Endothelial cell of umbilical vein (primary cell): ENCODE results near the gene LMBR1L. TPM values are rescaled to one million over a fixed set of nuclear protein-coding genes. Genes with fewer than 3 reads are reported as not detected.
A peak's percentile ranks its signal among the peaks of the same experiment; 100 is the strongest.

Experiments used
- BruUV-seq: library from RNA; stranded (reverse); fragments of 400-500 nt; replicated peaks from 2 replicates; lab custom pipeline; 2021; lab: Mats Ljungman, UMichigan
- CTCF ChIA-PET: fragments of 300-600, 350-600 bp; sonication (Branson Sonifier 250); formaldehyde crosslinking; loops from one replicate; lab custom pipeline; 2021; ENCODE audit warnings: antibody characterized with exemption, inconsistent platforms; lab: Charles Lee
- POLR2A ChIA-PET: fragments of 300-600, 350-600 bp; sonication (Branson Sonifier 250); formaldehyde crosslinking; loops from one replicate; lab custom pipeline; 2021; ENCODE audit warnings: antibody characterized with exemption, inconsistent platforms; lab: Charles Lee
- DNase-seq: peaks from one replicate; pipeline ENCODE4 v3.0.0-alpha.2; 2011; ENCODE audit warnings: low read depth, low spot score
- FAIRE-seq: peaks from 2 replicates; lab custom pipeline; 2011; peaks lifted over from hg19 to GRCh38; lab: Jason Lieb, UNC
- H2AFZ ChIP-seq: 2 replicates; pipeline ENCODE4 v1.6.0; 2012; ENCODE audit warnings: low read depth, low read length, control low read depth, inconsistent platforms
- H3K27ac ChIP-seq: 2 replicates; pipeline ENCODE4 v1.5.1; 2011; ENCODE audit warnings: low read depth, mild to moderate bottlenecking, control low read depth, low read length, moderate library complexity; ENCODE audit not compliant: insufficient read depth
- H3K27me3 ChIP-seq, 2 experiments: 2 replicates each; pipeline versions ENCODE4 v1.6.0 to v1.6.1; 2011; ENCODE audit warnings: low read length in 2 of 2, mixed read lengths in 1 of 2; ENCODE audit not compliant: control insufficient read depth in 2 of 2, insufficient read depth in 2 of 2
- H3K36me3 ChIP-seq, 2 experiments: 2 replicates in 1 of 2; 3 replicates in 1 of 2; pipeline ENCODE4 v1.5.1; 2011; ENCODE audit warnings: low read length in 2 of 2, mild to moderate bottlenecking in 1 of 2, moderate library complexity in 1 of 2; ENCODE audit not compliant: control insufficient read depth in 2 of 2, insufficient read depth in 2 of 2; ENCODE audit errors: extremely low read depth in 1 of 2
- H3K4me1 ChIP-seq: 3 replicates; pipeline ENCODE4 v1.5.1; 2011; ENCODE audit warnings: mild to moderate bottlenecking, low read length; ENCODE audit not compliant: control insufficient read depth, insufficient read depth; ENCODE audit errors: extremely low read depth
- H3K4me2 ChIP-seq: 2 replicates; pipeline ENCODE4 v1.6.1; 2011; ENCODE audit warnings: low read length, control low read depth, mixed read lengths; ENCODE audit not compliant: insufficient read depth
- H3K4me3 ChIP-seq, 3 experiments: fragments of 200-600 bp in 1 of 3; sonication (generic), shearing (Covaris generic) in 1 of 3; replicated peaks in 1 of 3; 2 replicates each; pipeline ENCODE4 v1.5.1; 2011 to 2016; ENCODE audit warnings: control low read depth in 3 of 3, low read length in 3 of 3, mild to moderate bottlenecking in 2 of 3, inconsistent platforms in 1 of 3, low read depth in 1 of 3, moderate library complexity in 1 of 3; ENCODE audit not compliant: insufficient read depth in 1 of 3
- H3K79me2 ChIP-seq: 2 replicates; pipeline ENCODE4 v1.6.0; 2012; ENCODE audit warnings: low read length, inconsistent platforms; ENCODE audit not compliant: control insufficient read depth, insufficient read depth
- H3K9ac ChIP-seq: replicated peaks from 2 replicates; pipeline ENCODE3; 2011; ENCODE audit warnings: low read length, control low read depth; ENCODE audit not compliant: insufficient read depth; ENCODE audit errors: extremely low read depth
- H3K9me1 ChIP-seq: replicated peaks from 3 replicates; pipeline ENCODE4 v1.6.0; 2011; ENCODE audit warnings: mild to moderate bottlenecking, low read length; ENCODE audit not compliant: control insufficient read depth, insufficient read depth; ENCODE audit errors: extremely low read depth
- H3K9me3 ChIP-seq: replicated peaks from 2 replicates; pipeline ENCODE4 v1.5.1; 2012; ENCODE audit warnings: low read length, inconsistent platforms; ENCODE audit not compliant: control insufficient read depth, insufficient read depth
- H4K20me1 ChIP-seq: replicated peaks from 2 replicates; pipeline ENCODE3; 2011; ENCODE audit warnings: mild to moderate bottlenecking, low read length; ENCODE audit not compliant: control insufficient read depth, insufficient read depth; ENCODE audit errors: extremely low read depth
- CTCF ChIP-seq, 2 donors: IDR thresholded peaks; 1 replicate in 1 of 2; 2 replicates in 1 of 2; pipeline ENCODE4 v1.5.1; 2011; ENCODE audit warnings: low read length in 2 of 2, mild to moderate bottlenecking in 2 of 2, moderate library complexity in 2 of 2, control low read depth in 1 of 2, inconsistent platforms in 1 of 2, low read depth in 1 of 2; ENCODE audit not compliant: insufficient read depth in 1 of 2; ENCODE audit errors: extremely low read depth in 1 of 2
- EZH2 ChIP-seq: IDR thresholded peaks from 2 replicates; pipeline ENCODE4 v1.6.1; 2012; ENCODE audit warnings: borderline replicate concordance, low read depth, mild to moderate bottlenecking, moderate library complexity, low read length, inconsistent platforms; ENCODE audit not compliant: severe bottlenecking
- FOS ChIP-seq: IDR thresholded peaks from 2 replicates; pipeline ENCODE4 v1.6.1; 2011; ENCODE audit warnings: mild to moderate bottlenecking, low read length, moderate library complexity, borderline replicate concordance; ENCODE audit not compliant: insufficient read depth
- GATA2 ChIP-seq: IDR thresholded peaks from 2 replicates; pipeline ENCODE4 v1.7.0; 2011; ENCODE audit warnings: low read depth, mild to moderate bottlenecking, moderate library complexity, mixed read lengths, low read length; ENCODE audit not compliant: insufficient read length, insufficient read depth
- JUN ChIP-seq: IDR thresholded peaks from 2 replicates; pipeline ENCODE4 v1.6.1; 2011; ENCODE audit warnings: borderline replicate concordance, low read depth; ENCODE audit not compliant: insufficient read length, insufficient read depth
- MAX ChIP-seq: IDR thresholded peaks from 2 replicates; pipeline ENCODE4 v1.6.1; 2011; ENCODE audit not compliant: insufficient read depth, insufficient read length
- MYC ChIP-seq: IDR thresholded peaks from one replicate; pipeline ENCODE4 v1.6.1; 2011; ENCODE audit warnings: mild to moderate bottlenecking, low read depth, low read length
- POLR2A ChIP-seq: IDR thresholded peaks from 2 replicates; pipeline ENCODE4 v1.6.1; 2012; ENCODE audit warnings: low read depth, mild to moderate bottlenecking, control low read depth, low read length
- POLR2AphosphoS5 ChIP-seq: IDR thresholded peaks from 2 replicates; pipeline ENCODE4 v1.6.1; 2012; ENCODE audit warnings: low read depth, mild to moderate bottlenecking, control low read depth, low read length, moderate library complexity; ENCODE audit not compliant: insufficient read depth
- dilution Hi-C: fragments of 300-500 bp; cut with MboI; formaldehyde crosslinking; loops from one replicate; pipeline ENCODE4 v1.15.0; 2019; ENCODE audit warnings: low sequenced_read_pairs; ENCODE audit not compliant: extremely low pct_ligation_motif_present
- intact Hi-C: fragments of 100-400 bp; cut with micrococcal nuclease; formaldehyde crosslinking; loops from one replicate; pipeline ENCODE4 v1.10.0; 2022
- polyA plus RNA-seq, 4 experiments: library from polyadenylated mRNA; depleted of rRNA in 3 of 4; stranded (reverse) in 3 of 4; unstranded in 1 of 4; fragments of >200 nt; gene quantifications; 2 replicates each; pipeline versions ENCODE4 v1.2.1 to v1.2.3, GENCODE V29; 2011 to 2012; ENCODE audit warnings: missing spikeins in 1 of 4
- total RNA-seq: library from RNA; stranded (reverse); gene quantifications from 2 replicates; pipeline ENCODE4 v1.2.3, GENCODE V29; 2021

Gene LMBR1L
- total and polyA plus RNA-seq, 2 donors (not counting 3 experiments of a cell fraction or from before 2014, with no cell fraction given), result 78.3 to 106 TPM

DNA sequence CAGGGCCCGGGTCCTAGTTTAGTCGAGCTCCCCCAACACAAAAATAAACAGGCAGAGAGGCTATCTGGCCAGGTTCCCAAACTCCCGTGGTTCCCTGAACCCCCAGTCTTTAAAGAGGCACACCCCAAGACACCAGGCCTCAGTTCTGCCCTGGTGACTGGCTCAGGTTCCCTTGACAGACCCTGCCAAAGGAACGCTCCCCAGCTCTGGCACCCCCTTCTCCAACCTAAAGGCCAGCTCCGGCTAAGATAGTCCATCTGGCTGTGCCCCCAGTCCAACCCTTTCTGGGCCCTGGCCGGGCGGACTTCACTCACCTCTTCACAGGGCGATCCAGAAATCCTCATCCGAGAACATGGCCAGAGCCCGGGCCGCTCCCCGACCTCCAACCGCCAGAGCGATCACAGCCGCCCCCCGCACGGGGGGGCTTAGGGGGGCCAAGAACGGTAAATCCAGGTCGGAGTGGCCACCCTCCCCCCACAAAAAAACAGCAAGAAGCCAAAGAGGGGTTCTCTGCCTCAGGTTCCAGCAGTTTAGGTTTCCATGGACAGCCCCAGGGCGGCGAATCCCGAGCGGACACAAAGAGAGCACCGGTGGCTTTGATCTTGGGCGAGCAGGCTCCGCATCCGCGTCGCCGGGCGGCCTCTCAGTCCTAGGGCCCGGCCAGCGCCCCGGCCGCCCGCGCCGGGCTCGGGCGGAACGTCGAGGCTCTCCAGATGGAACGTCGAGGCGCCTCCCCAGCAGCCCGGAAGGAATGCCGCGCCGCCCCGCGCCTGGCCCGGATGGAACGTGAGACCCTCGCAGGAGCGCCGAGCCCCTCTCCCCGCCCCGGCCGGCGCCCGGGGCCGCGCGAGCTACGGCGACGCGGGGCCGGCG, 51.1 kb downstream of the LMBR1L start:
- H3K36me3 ChIP-seq, result peaks cover 6% of the 10 kb centered on the region in 2 experiments
- FAIRE-seq, result peak; percentile 8
- H3K4me2 ChIP-seq, result peak overlapping the region; percentile 96
- H3K27ac ChIP-seq, result peak overlapping the region; percentile 93
- BruUV-seq, result no TSS peak
- POLR2A ChIA-PET, result interaction anchor here (1.0 kb wide), 1 partner anchor 51 kb away, joined by 3 read pairs; the partner anchor contains the start of gene LMBR1L
- dilution Hi-C loops, result no loop called here
- CTCF ChIA-PET, result interaction anchor here (1.0 to 1.5 kb wide), 4 partner anchors 33 to 63 kb away, joined by 3 to 6 read pairs (median 4); partner anchors contain the start of gene LMBR1L
- no peak for TF ChIP-seq POLR2AphosphoS5
- no peak for TF ChIP-seq POLR2A
- TF ChIP-seq FOS, result no peak
- TF ChIP-seq CTCF (IDR thresholded peaks at IDR 0.05; ENCODE audit: extremely low read depth in 1 of 2, insufficient read depth in 1 of 2, low read depth in 1 of 2, low read length in 2 of 2), result no peak
- no peak for TF ChIP-seq JUN
- no peak for TF ChIP-seq EZH2
- TF ChIP-seq MYC, result no peak
- TF ChIP-seq GATA2, result no peak
- TF ChIP-seq MAX, result no peak
- no peaks in the 10 kb centered on the region for H3K9me1 ChIP-seq
- no peaks in the 10 kb centered on the region for H3K9me3 ChIP-seq
- intact Hi-C loops, result loop anchor here (2.0 kb wide), 1 partner anchor 41 kb away; the partner anchor contains the start of gene PRKAG1
- H3K79me2 ChIP-seq, result peaks cover 63% of the 10 kb centered on the region
- H3K4me3 ChIP-seq, result peak overlapping the region; percentile 73 to 97 (median 77)
- peaks cover 39% of the 10 kb centered on the region for H3K4me1 ChIP-seq
- no peaks in the 10 kb centered on the region for H3K27me3 ChIP-seq
- peak; percentile 23 for DNase-seq
- peak overlapping the region; percentile 97 for H3K9ac ChIP-seq
- peak overlapping the region; percentile 86 for H2AFZ ChIP-seq
- peaks cover 7% of the 10 kb centered on the region for H4K20me1 ChIP-seq
